ENCODE measurements around the gene EYS. TPM values are rescaled to one million over a fixed set of nuclear protein-coding genes. Genes with fewer than 3 reads are reported as not detected.

Gene EYS
- total and polyA plus RNA-seq, 4 donors = 0.08 to 0.63 (median 0.36) TPM

DNA sequence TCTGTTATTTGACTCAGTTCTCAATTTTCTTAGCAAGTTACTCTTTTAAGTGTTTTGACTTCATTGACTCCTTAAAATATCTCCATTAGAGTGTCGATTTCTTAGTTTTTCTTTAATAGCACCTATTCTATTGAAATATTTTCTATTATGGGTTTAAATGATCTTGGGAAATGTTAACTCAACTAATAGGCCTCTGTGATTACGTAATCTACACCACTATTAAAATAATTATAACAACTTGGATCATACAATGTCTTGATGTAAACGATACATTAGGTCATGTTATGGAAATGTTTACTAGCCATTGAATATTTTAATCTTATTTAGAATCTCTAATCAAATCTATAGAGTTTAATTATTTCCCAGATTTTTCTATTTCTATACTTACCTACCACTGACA is 550.0 kb downstream of the EYS start:
- H3K36me3 ChIP-seq (ENCODE audit: control insufficient read depth in 4 of 4, insufficient read depth in 3 of 4, low read depth in 1 of 4, low read length in 3 of 4) = no peaks in the 10 kb centered on the region
- WGBS = 50% methylated on average over 3 of the region's 3 CpGs
- no peak for DNase-seq (ENCODE audit: low spot score)
- no peaks in the 10 kb centered on the region for H3K9me3 ChIP-seq (ENCODE audit: control insufficient read depth in 4 of 4, low read length in 3 of 4)
- H3K4me3 ChIP-seq (ENCODE audit: low read depth in 1 of 3, low read length in 3 of 3) = no peak overlapping the region
- H3K9ac ChIP-seq (ENCODE audit: low read depth in 1 of 2, low read length in 2 of 2) = no peak overlapping the region
- TF ChIP-seq, protein P1, sequence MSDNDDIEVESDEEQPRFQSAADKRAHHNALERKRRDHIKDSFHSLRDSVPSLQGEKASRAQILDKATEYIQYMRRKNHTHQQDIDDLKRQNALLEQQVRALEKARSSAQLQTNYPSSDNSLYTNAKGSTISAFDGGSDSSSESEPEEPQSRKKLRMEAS (IDR thresholded peaks at IDR 0.05) = no peak
- TF ChIP-seq, protein P2, sequence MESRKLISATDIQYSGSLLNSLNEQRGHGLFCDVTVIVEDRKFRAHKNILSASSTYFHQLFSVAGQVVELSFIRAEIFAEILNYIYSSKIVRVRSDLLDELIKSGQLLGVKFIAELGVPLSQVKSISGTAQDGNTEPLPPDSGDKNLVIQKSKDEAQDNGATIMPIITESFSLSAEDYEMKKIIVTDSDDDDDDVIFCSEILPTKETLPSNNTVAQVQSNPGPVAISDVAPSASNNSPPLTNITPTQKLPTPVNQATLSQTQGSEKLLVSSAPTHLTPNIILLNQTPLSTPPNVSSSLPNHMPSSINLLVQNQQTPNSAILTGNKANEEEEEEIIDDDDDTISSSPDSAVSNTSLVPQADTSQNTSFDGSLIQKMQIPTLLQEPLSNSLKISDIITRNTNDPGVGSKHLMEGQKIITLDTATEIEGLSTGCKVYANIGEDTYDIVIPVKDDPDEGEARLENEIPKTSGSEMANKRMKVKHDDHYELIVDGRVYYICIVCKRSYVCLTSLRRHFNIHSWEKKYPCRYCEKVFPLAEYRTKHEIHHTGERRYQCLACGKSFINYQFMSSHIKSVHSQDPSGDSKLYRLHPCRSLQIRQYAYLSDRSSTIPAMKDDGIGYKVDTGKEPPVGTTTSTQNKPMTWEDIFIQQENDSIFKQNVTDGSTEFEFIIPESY (IDR thresholded peaks at IDR 0.05) = no peak
- TF ChIP-seq RAD21 (IDR thresholded peaks at IDR 0.05) (no peak), EGR1 (IDR thresholded peaks at IDR 0.05; ENCODE audit: low read depth in 2 of 2) (no peak), JUND (IDR thresholded peaks at IDR 0.05) (no peak)
- TF ChIP-seq, protein P3, sequence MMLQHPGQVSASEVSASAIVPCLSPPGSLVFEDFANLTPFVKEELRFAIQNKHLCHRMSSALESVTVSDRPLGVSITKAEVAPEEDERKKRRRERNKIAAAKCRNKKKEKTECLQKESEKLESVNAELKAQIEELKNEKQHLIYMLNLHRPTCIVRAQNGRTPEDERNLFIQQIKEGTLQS (IDR thresholded peaks at IDR 0.05) = no peak
- H3K27ac ChIP-seq (ENCODE audit: low read depth in 1 of 2, low read length in 2 of 2) = no peak overlapping the region
- no peaks in the 10 kb centered on the region for H3K27me3 ChIP-seq (ENCODE audit: control insufficient read depth in 4 of 4, insufficient read depth in 4 of 4, low read length in 3 of 4)
- no peaks in the 10 kb centered on the region for H3K4me1 ChIP-seq (ENCODE audit: control insufficient read depth in 4 of 4, insufficient read depth in 4 of 4, low read length in 3 of 4)

DNA sequence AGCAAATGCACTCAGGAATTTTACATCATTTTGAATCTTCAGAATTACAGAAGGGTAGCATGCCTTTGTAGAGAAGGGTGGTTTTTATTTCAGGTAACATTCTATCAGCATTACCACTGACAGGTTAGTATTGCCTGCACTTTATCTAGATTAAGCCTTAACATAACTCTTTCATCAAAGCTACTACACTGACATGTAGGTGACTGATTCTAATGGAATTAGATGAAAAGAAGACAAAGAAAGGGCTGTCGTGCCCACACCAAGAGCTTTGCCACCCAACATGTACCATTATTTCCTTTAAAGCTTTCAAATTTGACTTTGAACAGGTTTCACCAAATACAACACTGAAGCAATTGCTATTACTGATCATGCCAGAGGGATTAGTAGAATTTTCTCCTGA is 551.9 kb downstream of the EYS start:
- no peak for TF ChIP-seq HNF4A (conservative IDR thresholded peaks at IDR 0.05)
- TF ChIP-seq, protein P1 (IDR thresholded peaks at IDR 0.05) = no peak
- no peak for TF ChIP-seq EGR1 (IDR thresholded peaks at IDR 0.05; ENCODE audit: low read depth in 2 of 2)
- TF ChIP-seq FOXA1 (IDR thresholded peaks at IDR 0.05) = no peak
- no peak for TF ChIP-seq JUND (IDR thresholded peaks at IDR 0.05)
- TF ChIP-seq RXRA (IDR thresholded peaks at IDR 0.05) = no peak
- no peak for TF ChIP-seq TAF1 (conservative IDR thresholded peaks at IDR 0.05)
- no peak for TF ChIP-seq SP1 (IDR thresholded peaks at IDR 0.05)
- no peak for TF ChIP-seq YY1 (IDR thresholded peaks at IDR 0.05)
- no peak for TF ChIP-seq GABPA (IDR thresholded peaks at IDR 0.05 in 1 of 2, conservative IDR thresholded peaks at IDR 0.05 in 1 of 2)
- no peaks in the 10 kb centered on the region for H3K27me3 ChIP-seq (ENCODE audit: control insufficient read depth in 4 of 4, insufficient read depth in 4 of 4, low read length in 3 of 4)
- no peak overlapping the region for H3K4me3 ChIP-seq (ENCODE audit: low read depth in 1 of 3, low read length in 3 of 3)
- H3K4me1 ChIP-seq (ENCODE audit: control insufficient read depth in 4 of 4, insufficient read depth in 4 of 4, low read length in 3 of 4) = no peaks in the 10 kb centered on the region
- 68% methylated on average over 1 of the region's 1 CpG for WGBS
- DNase-seq (ENCODE audit: low spot score) = no peak
- no peaks in the 10 kb centered on the region for H3K9me3 ChIP-seq (ENCODE audit: control insufficient read depth in 4 of 4, low read length in 3 of 4)
- H3K27ac ChIP-seq (ENCODE audit: low read depth in 1 of 2, low read length in 2 of 2) = no peak overlapping the region
- no peaks in the 10 kb centered on the region for H3K36me3 ChIP-seq (ENCODE audit: control insufficient read depth in 4 of 4, insufficient read depth in 3 of 4, low read depth in 1 of 4, low read length in 3 of 4)
- H3K9ac ChIP-seq (ENCODE audit: low read depth in 1 of 2, low read length in 2 of 2) = no peak overlapping the region

DNA sequence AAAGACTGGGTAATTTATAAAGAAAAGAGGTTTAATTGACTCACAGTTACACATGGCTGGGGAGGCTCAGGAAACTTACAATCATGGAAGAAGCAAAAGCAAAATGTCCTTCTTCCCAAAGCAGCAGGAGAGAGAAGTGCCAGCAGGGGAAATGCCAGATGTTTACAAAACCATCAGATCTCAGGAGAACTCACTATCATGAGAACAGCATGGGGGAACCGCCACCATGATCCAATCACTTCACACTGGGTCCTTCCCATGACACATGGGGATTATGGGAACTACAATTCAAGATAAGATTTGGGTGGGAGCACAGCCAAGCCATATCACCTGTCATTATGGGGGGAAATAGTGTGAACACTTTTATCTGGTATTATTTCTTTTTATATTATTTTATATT is 557.2 kb downstream of the EYS start:
- TF ChIP-seq GABPA (IDR thresholded peaks at IDR 0.05 in 1 of 2, conservative IDR thresholded peaks at IDR 0.05 in 1 of 2) (no peak), TAF1 (conservative IDR thresholded peaks at IDR 0.05) (no peak), FOXA2 (IDR thresholded peaks at IDR 0.05) (no peak), EGR1 (IDR thresholded peaks at IDR 0.05; ENCODE audit: low read depth in 2 of 2) (no peak), RAD21 (IDR thresholded peaks at IDR 0.05) (no peak), FOXA1 (IDR thresholded peaks at IDR 0.05) (no peak)
- TF ChIP-seq, protein P3 (IDR thresholded peaks at IDR 0.05) = no peak
- TF ChIP-seq, protein P4, sequence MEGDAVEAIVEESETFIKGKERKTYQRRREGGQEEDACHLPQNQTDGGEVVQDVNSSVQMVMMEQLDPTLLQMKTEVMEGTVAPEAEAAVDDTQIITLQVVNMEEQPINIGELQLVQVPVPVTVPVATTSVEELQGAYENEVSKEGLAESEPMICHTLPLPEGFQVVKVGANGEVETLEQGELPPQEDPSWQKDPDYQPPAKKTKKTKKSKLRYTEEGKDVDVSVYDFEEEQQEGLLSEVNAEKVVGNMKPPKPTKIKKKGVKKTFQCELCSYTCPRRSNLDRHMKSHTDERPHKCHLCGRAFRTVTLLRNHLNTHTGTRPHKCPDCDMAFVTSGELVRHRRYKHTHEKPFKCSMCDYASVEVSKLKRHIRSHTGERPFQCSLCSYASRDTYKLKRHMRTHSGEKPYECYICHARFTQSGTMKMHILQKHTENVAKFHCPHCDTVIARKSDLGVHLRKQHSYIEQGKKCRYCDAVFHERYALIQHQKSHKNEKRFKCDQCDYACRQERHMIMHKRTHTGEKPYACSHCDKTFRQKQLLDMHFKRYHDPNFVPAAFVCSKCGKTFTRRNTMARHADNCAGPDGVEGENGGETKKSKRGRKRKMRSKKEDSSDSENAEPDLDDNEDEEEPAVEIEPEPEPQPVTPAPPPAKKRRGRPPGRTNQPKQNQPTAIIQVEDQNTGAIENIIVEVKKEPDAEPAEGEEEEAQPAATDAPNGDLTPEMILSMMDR (IDR thresholded peaks at IDR 0.05; ENCODE audit: low read depth, low read length, missing input control) = no peak
- Histone ChIP-seq H3K9ac (ENCODE audit: low read depth in 1 of 2, low read length in 2 of 2) (no peak overlapping the region), H3K9me3 (ENCODE audit: control insufficient read depth in 4 of 4, low read length in 3 of 4) (peaks cover 0 to 2% (median 0%) of the 10 kb centered on the region in 4 donors), H3K27me3 (ENCODE audit: control insufficient read depth in 4 of 4, insufficient read depth in 4 of 4, low read length in 3 of 4) (no peaks in the 10 kb centered on the region), H3K4me3 (ENCODE audit: low read depth in 1 of 3, low read length in 3 of 3) (no peak overlapping the region), H3K4me1 (ENCODE audit: control insufficient read depth in 4 of 4, insufficient read depth in 4 of 4, low read length in 3 of 4) (no peaks in the 10 kb centered on the region), H3K27ac (ENCODE audit: low read depth in 1 of 2, low read length in 2 of 2) (no peak overlapping the region), H3K36me3 (ENCODE audit: control insufficient read depth in 4 of 4, insufficient read depth in 3 of 4, low read depth in 1 of 4, low read length in 3 of 4) (no peaks in the 10 kb centered on the region)
- DNase-seq (ENCODE audit: low spot score) = no peak
- WGBS = 74% methylated on average over 1 of the region's 1 CpG
